Breast epithelium (tissue), 3 donors: ENCODE data around the gene PRKD1.

Experiments used
- POLR2A ChIP-seq: fragments of 450-650 bp; IDR thresholded peaks from one replicate; pipeline ENCODE4 v1.6.1; 2016; ENCODE audit warnings: antibody characterized with exemption, mild to moderate bottlenecking, moderate library complexity
- TF ChIP-seq, protein P1 (sequence below), 3 donors: fragments of 450-650 bp; IDR thresholded peaks; one replicate each; pipeline ENCODE4 v1.5.1; 2016 to 2017; ENCODE audit warnings: antibody characterized with exemption in 3 of 3, mild to moderate bottlenecking in 3 of 3, moderate library complexity in 3 of 3

GRCh38 chr14:29536886-29537511 lies 390.6 kb downstream of the PRKD1 start:
- TF ChIP-seq, protein P1, sequence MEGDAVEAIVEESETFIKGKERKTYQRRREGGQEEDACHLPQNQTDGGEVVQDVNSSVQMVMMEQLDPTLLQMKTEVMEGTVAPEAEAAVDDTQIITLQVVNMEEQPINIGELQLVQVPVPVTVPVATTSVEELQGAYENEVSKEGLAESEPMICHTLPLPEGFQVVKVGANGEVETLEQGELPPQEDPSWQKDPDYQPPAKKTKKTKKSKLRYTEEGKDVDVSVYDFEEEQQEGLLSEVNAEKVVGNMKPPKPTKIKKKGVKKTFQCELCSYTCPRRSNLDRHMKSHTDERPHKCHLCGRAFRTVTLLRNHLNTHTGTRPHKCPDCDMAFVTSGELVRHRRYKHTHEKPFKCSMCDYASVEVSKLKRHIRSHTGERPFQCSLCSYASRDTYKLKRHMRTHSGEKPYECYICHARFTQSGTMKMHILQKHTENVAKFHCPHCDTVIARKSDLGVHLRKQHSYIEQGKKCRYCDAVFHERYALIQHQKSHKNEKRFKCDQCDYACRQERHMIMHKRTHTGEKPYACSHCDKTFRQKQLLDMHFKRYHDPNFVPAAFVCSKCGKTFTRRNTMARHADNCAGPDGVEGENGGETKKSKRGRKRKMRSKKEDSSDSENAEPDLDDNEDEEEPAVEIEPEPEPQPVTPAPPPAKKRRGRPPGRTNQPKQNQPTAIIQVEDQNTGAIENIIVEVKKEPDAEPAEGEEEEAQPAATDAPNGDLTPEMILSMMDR (IDR thresholded peaks at IDR 0.05), result no peak
- TF ChIP-seq POLR2A, result no peak
